GM12891 (cell line): Measurements from ENCODE around the gene RAPGEF4.

Experiments used
- PAX5 ChIP-seq: IDR thresholded peaks from 2 replicates; pipeline ENCODE4 v1.6.1; 2011; ENCODE audit warnings: low read length, moderate library complexity, mild to moderate bottlenecking; ENCODE audit not compliant: insufficient read depth, severe bottlenecking
- POLR2A ChIP-seq: IDR thresholded peaks from 2 replicates; pipeline ENCODE4 v1.6.1; 2011; ENCODE audit warnings: low read depth, low read length, control low read depth
- POLR2AphosphoS5 ChIP-seq: IDR thresholded peaks from 2 replicates; pipeline ENCODE4 v1.6.1; 2011; ENCODE audit warnings: low read depth, low read length, control low read depth
- POU2F2 ChIP-seq: IDR thresholded peaks from 2 replicates; pipeline ENCODE4 v1.6.1; 2011; ENCODE audit warnings: low read depth, mild to moderate bottlenecking, control low read depth, low read length, moderate library complexity
- SPI1 ChIP-seq: IDR thresholded peaks from 2 replicates; pipeline ENCODE4 v1.6.1; 2011; ENCODE audit warnings: low read depth, low read length, control low read depth
- TAF1 ChIP-seq: IDR thresholded peaks from 2 replicates; pipeline ENCODE4 v1.6.1; 2011; ENCODE audit warnings: low read depth, low read length, control low read depth

- no peak for TF ChIP-seq POLR2AphosphoS5
- TF ChIP-seq PAX5 = no peak
- TF ChIP-seq TAF1 = no peak
- TF ChIP-seq POLR2A = no peak
- no peak for TF ChIP-seq POU2F2
- TF ChIP-seq SPI1 = no peak
These were observed 207.9 kb downstream of the RAPGEF4 start for GRCh38 chr2:172943539-172943938.
